Progenitor cell of endocrine pancreas (in vitro differentiated cells): Measurements from ENCODE around the gene FARSA. TPM values are rescaled to one million over a fixed set of nuclear protein-coding genes. Genes with fewer than 3 reads are reported as not detected.

Experiments
- DNase-seq: peaks from one replicate; pipeline ENCODE4 v3.0.0; 2021; ENCODE audit warnings: low spot score; ENCODE audit not compliant: unreplicated experiment
- H3K27ac Mint-ChIP-seq: 2 replicates; pipeline ENCODE4 v1.8.0; 2021; ENCODE audit warnings: mild to moderate bottlenecking, moderate library complexity, mixed read lengths
- H3K27me3 Mint-ChIP-seq: 2 replicates; pipeline ENCODE4 v1.8.0; 2021; ENCODE audit warnings: mixed read lengths
- H3K36me3 Mint-ChIP-seq: 2 replicates; pipeline ENCODE4 v1.8.0; 2022; ENCODE audit warnings: mixed read lengths; ENCODE audit not compliant: insufficient read depth
- H3K4me1 Mint-ChIP-seq: 2 replicates; pipeline ENCODE4 v1.8.0; 2021; ENCODE audit warnings: low read depth, mixed read lengths
- H3K4me3 Mint-ChIP-seq: 2 replicates; pipeline ENCODE4 v1.8.0; 2021; ENCODE audit warnings: low read depth, mild to moderate bottlenecking, moderate library complexity, mixed read lengths
- H3K9me3 Mint-ChIP-seq: 2 replicates; pipeline ENCODE4 v1.8.0; 2021; ENCODE audit warnings: low read depth, mixed read lengths
- CTCF ChIP-seq: fragments of 200-600 bp; sonication (generic); IDR thresholded peaks from one replicate; pipeline ENCODE4 v1.5.0; 2021; ENCODE audit warnings: antibody characterized with exemption, mild to moderate bottlenecking; ENCODE audit not compliant: unreplicated experiment
- total RNA-seq: library from RNA; stranded (reverse); gene quantifications from 2 replicates; pipeline ENCODE4 v1.2.1, GENCODE V29; 2021

Gene FARSA
- total RNA-seq, 1 donor from 2014 or later = 63.3 TPM

- Mint-ChIP-seq H3K27ac (peak overlapping the region; percentile 98), H3K4me1 (peaks cover 27% of the 10 kb centered on the region), H3K9me3 (no peaks in the 10 kb centered on the region), H3K27me3 (no peaks in the 10 kb centered on the region), H3K36me3 (peaks cover 34% of the 10 kb centered on the region), H3K4me3 (no peak overlapping the region)
- no peak for DNase-seq
- TF ChIP-seq CTCF = no peak
Measured at GRCh38 chr19:12944104-12944674, 10.7 kb upstream of the FARSA start.

GRCh38 chr19:12943437-12944044 is 10.0 kb upstream of the FARSA start:
- Mint-ChIP-seq H3K4me1 (peaks cover 27% of the 10 kb centered on the region), H3K27ac (peak overlapping the region; percentile 51), H3K9me3 (no peaks in the 10 kb centered on the region), H3K27me3 (no peaks in the 10 kb centered on the region), H3K4me3 (peak overlapping the region; percentile 42), H3K36me3 (peaks cover 36% of the 10 kb centered on the region)
- DNase-seq = no peak
- TF ChIP-seq CTCF = no peak

- Mint-ChIP-seq H3K27me3 (no peaks in the 10 kb centered on the region), H3K4me1 (peaks cover 25% of the 10 kb centered on the region), H3K36me3 (peaks cover 32% of the 10 kb centered on the region), H3K9me3 (no peaks in the 10 kb centered on the region), H3K4me3 (peak overlapping the region; percentile 56), H3K27ac (peak overlapping the region; percentile 41)
- TF ChIP-seq CTCF = no peak
- no peak for DNase-seq
Measured at GRCh38 chr19:12940897-12941296, 7.4 kb upstream of the FARSA start.

- peak overlapping the region; percentile 97 for H3K27ac Mint-ChIP-seq
Measured at GRCh38 chr19:12939975-12940423, 6.5 kb upstream of the FARSA start.

More at GRCh38 chr19:12939975-12940423, 6.5 kb upstream of the FARSA start:
- DNase-seq = no peak
- TF ChIP-seq CTCF = no peak
- Mint-ChIP-seq H3K4me1 (peaks cover 25% of the 10 kb centered on the region), H3K27me3 (no peaks in the 10 kb centered on the region), H3K4me3 (peak overlapping the region; percentile 97), H3K9me3 (no peaks in the 10 kb centered on the region), H3K36me3 (peaks cover 32% of the 10 kb centered on the region)
